Activated naive CD8-positive, alpha-beta T cell treated with anti-CD3 and anti-CD28 coated beads, Interleukin-2, amount 10 ng/mL, durations not matched to agents 7 days and 5 days (primary cell): ENCODE data around the gene RBM43. TPM values are rescaled to one million over a fixed set of nuclear protein-coding genes. Genes with fewer than 3 reads are reported as not detected.
"Not testable (repeated sequence)": the region's sequence is repeated elsewhere in the genome, so short reads cannot be mapped to it uniquely, and the experiment has no call there.

Source experiments
- ATAC-seq: fragments of 150-1000 bp; cut with Tn5 transposase; one replicate; pipeline ENCODE4 v1.10.0; 2021; ENCODE audit warnings: low read depth, moderate library complexity
- POLR2A ChIA-PET: fragments of 350-600 bp; sonication (Branson Sonifier 250); formaldehyde crosslinking; loops from one replicate; lab custom pipeline; 2021; ENCODE audit warnings: antibody characterized with exemption; lab: Charles Lee
- DNase-seq: peaks from one replicate; pipeline ENCODE4 v3.0.0; 2021
- H3K27ac Mint-ChIP-seq: one replicate; pipeline ENCODE4 v1.8.0; 2022; ENCODE audit warnings: mild to moderate bottlenecking, mixed read lengths
- H3K27me3 Mint-ChIP-seq: one replicate; pipeline ENCODE4 v1.8.0; 2022; ENCODE audit warnings: mild to moderate bottlenecking, moderate library complexity, mixed read lengths
- H3K36me3 Mint-ChIP-seq: one replicate; pipeline ENCODE4 v1.8.0; 2021; ENCODE audit warnings: mild to moderate bottlenecking, mixed read lengths
- H3K4me1 Mint-ChIP-seq: one replicate; pipeline ENCODE4 v1.8.0; 2021; ENCODE audit warnings: mixed read lengths
- H3K4me3 Mint-ChIP-seq: one replicate; pipeline ENCODE4 v1.8.0; 2022; ENCODE audit warnings: mild to moderate bottlenecking, moderate library complexity, mixed read lengths
- H3K9me3 Mint-ChIP-seq: one replicate; pipeline ENCODE4 v1.8.0; 2021; ENCODE audit warnings: mixed read lengths
- total RNA-seq, 2 experiments: library from RNA; stranded (reverse); gene quantifications; one replicate each; pipeline ENCODE4 v1.2.3, GENCODE V29; 2021

RBM43 gene
- total RNA-seq, 2 experiments from 2014 or later, result 11.6 to 13.0 TPM

GRCh38 chr2:151237422-151238025 lies 24.1 kb downstream of the RBM43 start:
- no peak for DNase-seq
- Mint-ChIP-seq H3K9me3 (no peaks in the 10 kb centered on the region), H3K27ac (no peak overlapping the region), H3K27me3 (peaks cover 11% of the 10 kb centered on the region), H3K4me3 (no peak overlapping the region), H3K36me3 (no peaks in the 10 kb centered on the region), H3K4me1 (no peaks in the 10 kb centered on the region)
- no peak for ATAC-seq
- POLR2A ChIA-PET, result no interaction called here

DNA sequence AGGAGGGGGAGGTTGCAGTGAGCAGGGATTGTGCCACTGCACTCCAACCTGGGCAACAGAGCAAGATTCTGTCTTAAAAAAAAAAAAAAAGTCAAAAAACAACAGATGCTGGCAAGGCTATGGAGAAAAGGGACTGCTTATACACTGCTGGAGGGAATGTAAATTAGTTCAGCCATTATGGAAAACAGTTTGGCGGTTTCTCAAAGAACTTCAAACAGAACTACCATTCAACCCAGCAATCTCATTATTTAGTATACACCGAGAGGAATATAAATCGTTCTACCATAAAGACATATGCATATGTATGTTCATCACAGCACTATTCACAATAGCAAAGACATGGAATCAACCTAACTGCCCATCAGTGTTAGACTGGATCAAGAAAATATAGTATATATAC lies 27.9 kb downstream of the RBM43 start:
- H3K4me1 Mint-ChIP-seq, POLR2A ChIA-PET, H3K4me3 Mint-ChIP-seq, H3K27ac Mint-ChIP-seq, ATAC-seq, DNase-seq, H3K36me3 Mint-ChIP-seq, H3K9me3 Mint-ChIP-seq: not testable (repeated sequence)
- H3K27me3 Mint-ChIP-seq, result peaks cover 27% of the 10 kb centered on the region

GRCh38 chr2:151233288-151233687 lies 28.4 kb downstream of the RBM43 start:
- H3K4me1 Mint-ChIP-seq, DNase-seq, POLR2A ChIA-PET, H3K4me3 Mint-ChIP-seq, H3K27ac Mint-ChIP-seq, H3K36me3 Mint-ChIP-seq, H3K9me3 Mint-ChIP-seq, ATAC-seq: not testable (repeated sequence)
- peaks cover 27% of the 10 kb centered on the region for H3K27me3 Mint-ChIP-seq

DNA sequence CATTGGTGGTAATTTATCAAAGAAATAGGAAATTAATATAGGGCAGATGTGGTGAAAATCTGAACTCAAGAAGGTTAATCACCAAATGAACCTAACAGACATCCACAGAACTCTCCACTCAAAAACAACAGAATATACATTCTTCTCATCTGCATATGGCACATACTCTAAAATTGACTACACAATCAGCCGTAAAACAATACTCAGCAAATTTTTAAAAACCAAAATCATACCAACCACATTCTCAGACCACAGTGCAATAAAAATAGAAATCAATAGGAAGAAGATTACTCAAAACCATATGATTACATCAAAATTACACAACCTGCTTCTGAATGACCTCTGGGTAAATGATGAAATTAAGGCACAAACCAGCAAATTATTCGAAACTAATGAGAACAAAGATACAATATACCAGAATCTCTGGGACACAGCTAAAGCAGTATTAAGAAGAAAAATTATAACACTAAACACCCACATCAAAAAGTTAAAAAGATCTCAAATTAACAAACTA lies 31.0 kb downstream of the RBM43 start:
- Mint-ChIP-seq H3K27ac (no peak overlapping the region), H3K4me1 (no peaks in the 10 kb centered on the region), H3K27me3 (peaks cover 27% of the 10 kb centered on the region), H3K9me3 (no peaks in the 10 kb centered on the region), H3K4me3 (no peak overlapping the region), H3K36me3 (no peaks in the 10 kb centered on the region)
- POLR2A ChIA-PET, result no interaction called here
- DNase-seq (no peak), ATAC-seq (no peak)

GRCh38 chr2:151228847-151229512 lies 32.7 kb downstream of the RBM43 start:
- no peaks in the 10 kb centered on the region for H3K4me1 Mint-ChIP-seq
- DNase-seq (no peak), ATAC-seq (no peak)
- no peaks in the 10 kb centered on the region for H3K9me3 Mint-ChIP-seq
- no peak overlapping the region for H3K27ac Mint-ChIP-seq
- no peaks in the 10 kb centered on the region for H3K36me3 Mint-ChIP-seq
- H3K4me3 Mint-ChIP-seq, result no peak overlapping the region
- POLR2A ChIA-PET, result no interaction called here
- H3K27me3 Mint-ChIP-seq, result peaks cover 27% of the 10 kb centered on the region

DNA sequence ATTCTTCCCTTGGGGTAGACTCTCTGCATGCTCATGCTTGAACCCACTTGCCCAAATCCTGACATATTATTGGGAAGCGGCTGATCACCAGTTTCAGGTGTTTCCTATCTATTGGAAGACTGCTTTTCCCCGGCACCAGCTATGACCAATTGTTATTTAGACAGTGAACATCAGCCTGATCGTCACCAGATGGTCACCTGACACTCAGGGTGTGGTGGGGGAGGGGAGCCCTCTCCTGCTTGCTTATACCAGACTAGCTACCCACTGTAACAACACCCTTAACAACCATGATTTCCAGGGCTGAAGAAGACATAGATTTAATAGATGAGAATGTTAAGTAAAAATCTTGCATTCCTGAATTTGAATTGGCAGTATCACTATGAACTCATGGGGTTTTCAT lies 44.3 kb downstream of the RBM43 start:
- no peaks in the 10 kb centered on the region for H3K36me3 Mint-ChIP-seq
- no peak overlapping the region for H3K27ac Mint-ChIP-seq
- ATAC-seq, result no peak
- no peaks in the 10 kb centered on the region for H3K9me3 Mint-ChIP-seq
- H3K4me1 Mint-ChIP-seq, result no peaks in the 10 kb centered on the region
- no peak for DNase-seq
- POLR2A ChIA-PET, result no interaction called here
- peaks cover 8% of the 10 kb centered on the region for H3K27me3 Mint-ChIP-seq
- no peak overlapping the region for H3K4me3 Mint-ChIP-seq

- ATAC-seq (no peak), DNase-seq (no peak)
- Mint-ChIP-seq H3K4me1 (no peaks in the 10 kb centered on the region), H3K9me3 (peaks cover 1% of the 10 kb centered on the region), H3K27ac (no peak overlapping the region), H3K36me3 (no peaks in the 10 kb centered on the region), H3K27me3 (peaks cover 6% of the 10 kb centered on the region), H3K4me3 (no peak overlapping the region)
- POLR2A ChIA-PET, result no interaction called here
These were observed 54.6 kb downstream of the RBM43 start for GRCh38 chr2:151207100-151207499.

- H3K27me3 Mint-ChIP-seq, result peaks cover 6% of the 10 kb centered on the region
- H3K4me1 Mint-ChIP-seq, result no peaks in the 10 kb centered on the region
- no peak overlapping the region for H3K27ac Mint-ChIP-seq
- peaks cover 1% of the 10 kb centered on the region for H3K9me3 Mint-ChIP-seq
- ATAC-seq (no peak), DNase-seq (no peak)
- POLR2A ChIA-PET, result no interaction called here
- H3K36me3 Mint-ChIP-seq, result no peaks in the 10 kb centered on the region
- H3K4me3 Mint-ChIP-seq, result no peak overlapping the region
These were observed 55.2 kb downstream of the RBM43 start for GRCh38 chr2:151206446-151206968.

DNA sequence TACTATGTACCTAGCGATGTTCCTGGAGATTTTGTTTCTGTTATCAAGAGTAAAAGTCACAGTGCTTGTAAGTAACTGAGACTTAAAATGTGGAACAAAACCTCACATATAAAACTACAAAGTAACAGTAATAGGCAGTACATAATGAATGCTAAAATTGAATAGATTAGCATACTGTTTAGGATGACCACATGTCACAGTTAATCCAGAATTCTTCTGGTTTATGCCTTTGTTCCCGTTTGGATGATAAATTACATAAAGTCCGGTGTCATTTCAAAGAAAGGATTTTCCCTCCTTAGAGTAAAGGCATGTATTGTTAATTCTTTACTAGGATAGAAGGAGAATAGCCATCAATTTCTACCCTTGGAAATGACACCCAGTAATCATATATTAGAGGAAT lies 56.1 kb downstream of the RBM43 start:
- no peak overlapping the region for H3K27ac Mint-ChIP-seq
- peaks cover 1% of the 10 kb centered on the region for H3K9me3 Mint-ChIP-seq
- peaks cover 6% of the 10 kb centered on the region for H3K27me3 Mint-ChIP-seq
- DNase-seq, result no peak
- H3K4me3 Mint-ChIP-seq, result no peak overlapping the region
- H3K36me3 Mint-ChIP-seq, result no peaks in the 10 kb centered on the region
- ATAC-seq, result no peak
- POLR2A ChIA-PET, result no interaction called here
- peaks cover 3% of the 10 kb centered on the region for H3K4me1 Mint-ChIP-seq

DNA sequence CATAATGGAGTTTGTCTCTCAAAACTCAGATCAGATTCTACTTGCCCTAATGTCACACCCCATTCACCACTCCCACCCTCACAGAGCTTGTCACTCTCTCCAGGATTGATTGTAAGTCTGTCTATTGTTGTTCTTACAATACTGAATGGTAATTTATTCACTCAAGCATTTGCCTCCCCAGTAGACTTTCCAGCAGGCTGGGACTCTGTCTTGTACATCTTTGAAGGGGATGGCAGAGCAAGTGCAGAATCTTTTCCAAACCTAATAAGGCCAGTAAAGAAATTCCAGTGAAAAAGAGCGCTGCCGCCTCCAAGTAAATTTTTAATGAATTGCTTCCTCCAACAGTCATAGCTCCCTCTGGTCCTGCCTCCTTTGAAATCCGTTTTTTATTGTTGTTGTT lies 56.9 kb downstream of the RBM43 start:
- H3K27ac Mint-ChIP-seq, result no peak overlapping the region
- H3K27me3 Mint-ChIP-seq, result peaks cover 6% of the 10 kb centered on the region
- no peak for ATAC-seq
- H3K36me3 Mint-ChIP-seq, result no peaks in the 10 kb centered on the region
- H3K9me3 Mint-ChIP-seq, result peaks cover 1% of the 10 kb centered on the region
- no peak for DNase-seq
- no peak overlapping the region for H3K4me3 Mint-ChIP-seq
- POLR2A ChIA-PET, result no interaction called here
- H3K4me1 Mint-ChIP-seq, result peaks cover 3% of the 10 kb centered on the region

- POLR2A ChIA-PET, result no interaction called here
- H3K9me3 Mint-ChIP-seq, result peaks cover 1% of the 10 kb centered on the region
- no peaks in the 10 kb centered on the region for H3K36me3 Mint-ChIP-seq
- H3K4me3 Mint-ChIP-seq, result no peak overlapping the region
- H3K27me3 Mint-ChIP-seq, result peaks cover 3% of the 10 kb centered on the region
- ATAC-seq (no peak), DNase-seq (no peak)
- H3K27ac Mint-ChIP-seq, result no peak overlapping the region
- H3K4me1 Mint-ChIP-seq, result peaks cover 3% of the 10 kb centered on the region
These were observed 60.8 kb downstream of the RBM43 start for GRCh38 chr2:151200844-151201243.

DNA sequence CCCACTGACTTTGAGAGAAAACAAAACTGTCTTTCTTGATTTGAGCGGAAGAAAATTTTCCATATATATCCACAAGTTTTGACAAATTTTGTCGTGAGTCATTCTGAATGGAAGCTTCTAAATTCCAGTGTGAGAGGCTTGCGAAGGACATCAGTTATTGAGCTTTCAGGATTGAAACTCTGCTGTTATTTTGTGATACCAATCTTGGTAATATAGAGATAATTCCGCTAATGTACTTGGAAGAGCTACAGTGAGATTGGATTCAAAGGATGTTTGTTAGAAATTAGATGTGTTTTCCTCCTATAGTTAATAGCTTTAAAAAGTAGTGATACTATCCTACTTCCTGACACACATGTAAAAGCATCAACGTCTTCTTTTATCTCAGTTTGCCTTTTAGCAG lies 61.4 kb downstream of the RBM43 start:
- H3K4me1 Mint-ChIP-seq, result peaks cover 3% of the 10 kb centered on the region
- no peak overlapping the region for H3K27ac Mint-ChIP-seq
- DNase-seq, result no peak
- POLR2A ChIA-PET, result no interaction called here
- H3K9me3 Mint-ChIP-seq, result peaks cover 1% of the 10 kb centered on the region
- H3K36me3 Mint-ChIP-seq, result no peaks in the 10 kb centered on the region
- no peak overlapping the region for H3K4me3 Mint-ChIP-seq
- no peak for ATAC-seq
- H3K27me3 Mint-ChIP-seq, result peaks cover 3% of the 10 kb centered on the region

DNA sequence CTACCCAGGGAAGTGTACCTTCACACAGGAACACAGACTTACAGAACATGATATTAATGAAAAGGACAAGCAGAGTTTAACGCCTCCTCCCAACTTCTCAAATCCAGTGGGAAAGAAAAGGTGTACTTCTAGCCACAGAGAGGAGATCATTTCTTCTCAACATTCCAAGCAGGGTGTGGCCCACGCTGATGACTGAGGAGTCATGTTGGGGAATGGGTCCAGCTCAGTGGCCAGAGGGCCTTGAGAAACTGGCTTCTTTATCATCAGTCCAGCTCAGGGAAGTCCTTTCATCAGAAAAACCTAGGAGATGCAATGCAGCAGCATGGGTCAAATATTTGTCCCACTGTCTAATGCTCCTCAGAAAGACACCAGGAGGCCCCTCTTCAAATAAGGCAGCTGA lies 63.0 kb downstream of the RBM43 start:
- Mint-ChIP-seq H3K27ac (no peak overlapping the region), H3K4me1 (peaks cover 3% of the 10 kb centered on the region), H3K9me3 (peaks cover 1% of the 10 kb centered on the region), H3K4me3 (no peak overlapping the region), H3K36me3 (no peaks in the 10 kb centered on the region), H3K27me3 (no peaks in the 10 kb centered on the region)
- POLR2A ChIA-PET, result no interaction called here
- no peak for ATAC-seq
- no peak for DNase-seq
